ENCODE data around the gene CBLC.

DNA sequence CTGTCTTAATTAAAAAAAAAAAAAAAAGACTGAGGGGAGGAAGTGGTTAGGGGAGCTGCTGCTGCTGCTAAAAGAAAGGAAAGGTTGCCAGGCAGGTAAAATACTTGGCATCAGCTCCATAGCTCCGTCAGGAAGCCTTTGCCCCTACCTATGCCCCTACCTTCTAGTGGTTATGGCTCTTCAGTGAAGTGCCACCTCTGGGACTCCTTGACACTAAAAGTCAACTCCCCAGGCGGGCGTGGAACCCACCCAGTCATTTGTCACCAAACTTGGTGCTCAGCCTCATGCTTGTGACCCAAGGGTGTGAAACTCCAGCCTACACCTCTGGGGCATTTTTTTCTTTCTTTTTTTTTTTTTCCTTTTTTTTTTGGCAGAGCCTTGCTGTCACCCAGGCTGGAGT, 63.5 kb downstream of the CBLC start:
- TF ChIP-seq POLR2AphosphoS5 (IDR thresholded peaks at IDR 0.05; ENCODE audit: low read depth, low read length) (no peak), TAF1 (IDR thresholded peaks at IDR 0.05; ENCODE audit: borderline replicate concordance, insufficient read depth, low read length) (no peak), SIN3A (IDR thresholded peaks at IDR 0.05; ENCODE audit: borderline replicate concordance, insufficient read depth, low read length) (no peak), FOXP2 (optimal IDR thresholded peaks at IDR 0.05; ENCODE audit: borderline replicate concordance, extremely low read depth, extremely low read length, insufficient read depth) (no peak)
- TF ChIP-seq, protein P1, sequence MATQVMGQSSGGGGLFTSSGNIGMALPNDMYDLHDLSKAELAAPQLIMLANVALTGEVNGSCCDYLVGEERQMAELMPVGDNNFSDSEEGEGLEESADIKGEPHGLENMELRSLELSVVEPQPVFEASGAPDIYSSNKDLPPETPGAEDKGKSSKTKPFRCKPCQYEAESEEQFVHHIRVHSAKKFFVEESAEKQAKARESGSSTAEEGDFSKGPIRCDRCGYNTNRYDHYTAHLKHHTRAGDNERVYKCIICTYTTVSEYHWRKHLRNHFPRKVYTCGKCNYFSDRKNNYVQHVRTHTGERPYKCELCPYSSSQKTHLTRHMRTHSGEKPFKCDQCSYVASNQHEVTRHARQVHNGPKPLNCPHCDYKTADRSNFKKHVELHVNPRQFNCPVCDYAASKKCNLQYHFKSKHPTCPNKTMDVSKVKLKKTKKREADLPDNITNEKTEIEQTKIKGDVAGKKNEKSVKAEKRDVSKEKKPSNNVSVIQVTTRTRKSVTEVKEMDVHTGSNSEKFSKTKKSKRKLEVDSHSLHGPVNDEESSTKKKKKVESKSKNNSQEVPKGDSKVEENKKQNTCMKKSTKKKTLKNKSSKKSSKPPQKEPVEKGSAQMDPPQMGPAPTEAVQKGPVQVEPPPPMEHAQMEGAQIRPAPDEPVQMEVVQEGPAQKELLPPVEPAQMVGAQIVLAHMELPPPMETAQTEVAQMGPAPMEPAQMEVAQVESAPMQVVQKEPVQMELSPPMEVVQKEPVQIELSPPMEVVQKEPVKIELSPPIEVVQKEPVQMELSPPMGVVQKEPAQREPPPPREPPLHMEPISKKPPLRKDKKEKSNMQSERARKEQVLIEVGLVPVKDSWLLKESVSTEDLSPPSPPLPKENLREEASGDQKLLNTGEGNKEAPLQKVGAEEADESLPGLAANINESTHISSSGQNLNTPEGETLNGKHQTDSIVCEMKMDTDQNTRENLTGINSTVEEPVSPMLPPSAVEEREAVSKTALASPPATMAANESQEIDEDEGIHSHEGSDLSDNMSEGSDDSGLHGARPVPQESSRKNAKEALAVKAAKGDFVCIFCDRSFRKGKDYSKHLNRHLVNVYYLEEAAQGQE (IDR thresholded peaks at IDR 0.05; ENCODE audit: insufficient read depth in 1 of 2, low read depth in 2 of 2, low read length in 2 of 2), result no peak
